Stimulated activated CD4-positive, alpha-beta T cell treated with anti-CD3 and anti-CD28 coated beads, Interleukin-15, amount 100 ng/mL, for 24 hours (primary cell): ENCODE results near the gene PANX1.

ENCODE experiments used
- DNase-seq: peaks from one replicate; pipeline ENCODE4 v3.0.0-alpha.2; 2020

Gene PANX1

DNA sequence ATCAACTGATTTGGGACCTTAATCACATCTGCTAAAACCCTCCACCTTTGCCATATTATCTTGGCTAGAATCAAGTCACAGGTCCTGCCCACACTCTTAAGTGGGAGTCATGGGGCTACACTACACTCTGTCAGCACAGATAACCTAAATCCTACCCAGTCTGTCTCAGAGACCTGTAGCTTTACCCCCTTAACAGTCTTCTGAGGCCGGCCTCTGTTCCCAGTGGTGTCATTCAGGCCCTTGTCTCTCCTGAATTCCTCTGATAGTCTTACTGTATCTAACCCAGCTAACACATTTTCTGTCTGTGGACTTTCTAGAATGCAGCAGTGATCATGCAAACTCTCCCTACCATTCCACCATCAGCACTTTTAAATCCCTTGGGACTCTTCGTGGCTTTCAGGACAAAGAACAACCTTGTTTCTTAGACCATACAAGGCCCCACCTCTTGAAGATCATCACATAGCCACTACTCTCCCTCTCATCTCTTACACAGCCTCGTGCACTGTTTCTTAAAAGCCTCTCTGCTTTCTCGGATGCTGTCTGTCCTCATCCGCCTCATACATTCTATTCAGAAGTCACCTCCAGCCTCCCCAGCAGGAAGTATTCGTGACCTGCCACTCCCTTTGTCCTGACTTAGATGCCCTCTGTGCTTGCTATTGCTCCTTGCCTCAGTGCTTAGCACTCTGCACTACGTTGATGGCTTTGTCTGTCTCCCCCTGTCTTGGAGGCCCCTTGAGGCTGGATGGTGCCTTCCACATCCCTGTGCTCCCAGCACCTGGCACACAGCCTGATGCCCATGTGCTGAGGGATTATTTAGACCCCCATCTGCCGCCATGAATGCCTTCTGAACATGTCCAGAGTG is 57.9 kb downstream of the PANX1 start:
- DNase-seq: no peak

DNA sequence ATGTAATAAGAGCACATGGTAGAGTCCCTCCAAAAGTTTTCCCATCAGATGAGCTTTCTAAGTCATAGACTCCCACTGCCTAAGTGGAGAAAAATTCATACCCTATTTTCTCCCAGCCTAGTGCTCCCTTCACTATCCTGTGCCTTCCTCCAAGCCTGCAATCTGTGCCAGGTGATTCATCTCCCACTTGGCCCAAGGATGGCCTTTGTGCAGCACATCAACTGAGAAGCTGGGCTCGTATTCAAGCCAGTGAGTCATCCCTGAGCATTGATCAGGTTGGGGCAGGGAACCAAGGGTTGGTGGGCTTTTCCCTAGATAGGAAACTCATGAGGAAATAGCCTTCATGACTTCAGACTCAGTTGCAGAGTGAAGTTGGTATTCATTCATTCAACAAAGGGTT is 64.6 kb downstream of the PANX1 start:
- no peak for DNase-seq

- DNase-seq: no peak
Observed at GRCh38 chr11:94194712-94195111, 66.1 kb downstream of the PANX1 start.

DNA sequence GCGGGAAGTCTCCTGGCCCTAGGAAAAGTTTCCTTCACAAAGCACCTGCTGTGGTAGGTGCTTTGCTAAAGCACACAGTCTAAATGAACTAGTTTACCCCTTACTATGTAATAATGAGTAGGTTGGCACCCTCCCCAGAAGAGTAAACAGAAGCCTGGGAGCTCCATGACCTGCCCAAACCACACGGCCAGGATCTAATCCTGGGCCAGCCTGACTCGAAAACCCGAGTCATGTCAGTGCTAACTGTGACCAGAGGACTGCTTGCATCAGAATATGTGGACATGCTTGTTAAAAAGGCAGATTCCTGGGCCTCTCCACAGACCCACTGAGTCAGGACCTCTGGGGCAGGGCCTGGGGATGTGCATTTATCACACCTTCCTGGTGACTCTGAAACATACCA is 67.7 kb downstream of the PANX1 start:
- no peak for DNase-seq

DNA sequence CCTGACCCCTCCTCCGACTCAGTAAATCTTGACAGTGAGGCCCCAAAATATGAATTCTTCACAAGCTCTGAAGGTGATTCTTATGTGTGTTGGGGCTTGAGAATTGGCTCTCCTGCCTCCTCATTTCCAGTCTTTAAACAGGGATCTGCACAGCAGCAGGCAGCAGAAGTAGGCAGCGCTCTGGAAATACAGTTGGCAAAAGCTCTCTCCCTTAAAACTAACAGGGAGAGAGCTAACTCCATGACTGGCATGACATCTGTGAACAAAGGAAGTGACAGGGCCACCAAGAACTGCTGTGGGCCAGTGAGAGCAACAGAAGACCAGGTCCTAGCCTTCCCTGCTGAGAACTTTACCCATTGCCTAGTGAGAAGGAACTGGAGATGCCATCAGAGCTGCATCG is 70.1 kb downstream of the PANX1 start:
- no peak for DNase-seq

GRCh38 chr11:94199136-94200130 is 70.8 kb downstream of the PANX1 start:
- no peak for DNase-seq

DNA sequence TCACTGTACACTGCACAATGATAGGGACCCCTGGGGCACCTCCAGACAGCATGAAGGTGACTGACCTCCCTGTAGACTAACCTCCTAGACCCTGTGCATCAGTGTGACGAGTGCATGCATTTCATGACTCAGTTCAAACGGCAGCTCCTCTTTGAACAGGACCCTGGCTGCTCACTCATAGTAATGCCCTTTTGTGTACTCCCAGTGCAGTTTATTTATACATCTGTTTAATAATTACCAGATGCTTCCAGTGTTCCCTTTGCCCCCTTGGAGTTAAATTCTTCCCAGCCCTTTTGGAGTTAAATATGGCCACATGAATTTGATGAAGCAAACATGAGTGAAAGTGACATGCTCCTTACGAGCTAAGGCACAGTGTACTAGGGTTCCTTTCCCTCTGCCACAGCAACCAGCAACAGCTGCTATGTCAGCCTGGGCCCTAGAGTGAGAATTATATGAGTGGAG is 72.4 kb downstream of the PANX1 start:
- DNase-seq: no peak

DNA sequence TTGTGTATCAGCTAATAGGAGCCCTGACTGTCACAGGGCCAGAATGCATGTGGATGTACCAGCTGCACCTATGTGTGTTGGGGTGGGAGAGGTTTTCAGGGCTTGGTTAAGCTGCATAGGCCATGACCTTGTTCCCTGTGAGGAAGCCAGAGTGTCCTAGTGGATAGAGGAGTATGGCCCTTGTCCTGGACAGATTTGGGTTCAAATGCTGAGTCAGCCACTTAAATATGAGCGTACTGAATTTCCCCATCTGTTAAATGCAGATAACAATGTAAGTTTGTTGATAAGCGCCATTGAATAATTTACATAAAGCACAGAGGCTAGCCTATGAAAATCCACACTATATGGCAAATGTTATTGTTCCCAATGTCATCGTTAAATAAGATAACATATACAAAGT is 74.4 kb downstream of the PANX1 start:
- no peak for DNase-seq

DNA sequence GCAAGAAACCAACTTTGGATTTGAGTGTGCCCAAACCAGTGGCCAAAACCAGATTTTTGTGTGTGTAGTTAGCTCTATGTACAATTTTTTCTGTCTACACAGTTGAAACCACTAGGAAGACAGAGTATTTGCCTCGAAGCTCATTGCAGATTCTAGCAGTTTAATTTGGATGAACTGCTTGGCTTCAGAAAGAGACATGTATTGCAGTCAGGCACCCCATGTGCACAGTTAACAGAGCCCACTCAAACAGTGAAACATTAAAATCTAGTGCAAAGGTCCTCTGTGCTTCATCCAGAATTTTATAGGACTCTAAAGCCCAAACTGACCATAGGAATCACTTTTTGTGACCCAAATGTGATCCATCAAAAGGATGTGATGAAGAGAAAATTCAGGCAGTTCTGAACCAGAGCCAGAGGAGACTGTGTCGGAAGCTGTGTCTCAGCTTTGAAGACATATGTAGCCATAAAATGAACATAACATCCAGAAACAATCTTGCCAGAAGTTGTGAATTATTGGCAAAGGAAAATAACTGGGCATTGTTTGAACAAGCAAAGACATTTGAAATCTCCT is 82.7 kb downstream of the PANX1 start:
- DNase-seq: no peak

- DNase-seq: no peak
Observed at GRCh38 chr11:94212898-94213297, 84.3 kb downstream of the PANX1 start.

DNA sequence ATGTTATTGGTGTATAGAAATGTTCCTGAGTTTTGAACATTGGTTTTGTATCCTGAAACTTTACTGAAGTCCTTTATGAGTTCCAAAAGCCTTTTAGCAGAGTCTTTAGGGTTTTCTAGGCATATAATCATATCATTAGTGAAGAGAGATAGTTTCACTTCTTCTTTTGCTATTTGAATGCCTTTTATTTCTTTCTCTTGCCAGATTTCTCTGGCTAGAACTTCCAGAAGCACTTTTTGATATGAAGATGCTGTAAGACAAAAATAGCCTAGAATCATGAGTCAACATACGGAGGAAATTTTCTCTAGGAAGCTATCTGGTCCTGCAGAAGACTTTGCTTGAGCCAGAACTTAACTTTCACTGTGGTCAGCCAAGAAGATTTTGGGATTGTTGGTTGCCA is 89.1 kb downstream of the PANX1 start:
- DNase-seq: no peak

GRCh38 chr11:94218372-94218771 is 89.7 kb downstream of the PANX1 start:
- no peak for DNase-seq

- no peak for DNase-seq
Observed at GRCh38 chr11:94219771-94220170, 91.1 kb downstream of the PANX1 start.

DNA sequence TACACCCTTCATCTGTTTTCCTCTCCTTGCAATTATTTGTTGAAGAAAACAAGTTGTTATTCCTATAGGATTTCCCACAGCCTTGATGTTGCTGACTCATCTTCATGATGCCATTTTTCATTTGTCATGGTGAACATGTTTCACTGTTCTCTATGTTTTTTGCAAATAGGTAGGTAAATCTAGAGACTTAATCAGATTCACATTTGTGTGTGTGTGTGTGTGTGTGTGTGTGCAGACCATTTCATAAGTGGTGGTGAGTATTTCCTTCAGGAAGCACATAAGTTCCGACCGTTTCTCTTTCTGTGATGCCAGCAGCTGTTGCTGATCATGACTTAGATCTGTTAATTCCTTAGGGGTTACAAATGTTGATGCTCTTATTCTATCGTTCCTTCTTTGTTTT is 95.4 kb downstream of the PANX1 start:
- DNase-seq: no peak
